ENCODE data around the gene CDH23.

Gene CDH23

DNA sequence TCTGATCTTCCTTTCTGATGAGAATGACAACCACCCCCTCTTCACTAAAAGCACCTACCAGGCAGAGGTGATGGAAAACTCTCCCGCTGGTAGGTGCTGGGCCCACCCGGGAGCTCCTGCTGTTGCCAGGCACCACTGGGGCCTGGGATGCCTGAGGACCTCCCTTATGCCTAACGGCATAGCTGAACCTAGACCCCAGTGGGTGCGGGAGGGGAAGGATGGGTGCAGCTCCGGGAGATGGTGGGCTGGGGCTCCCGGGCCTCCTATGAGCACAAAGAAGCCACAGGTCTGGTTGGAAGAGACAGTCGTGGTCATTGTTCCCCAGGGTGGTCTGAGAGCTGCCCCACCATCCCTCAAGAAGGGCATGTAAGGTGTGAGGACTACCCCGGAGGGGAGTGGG is 392.2 kb downstream of the CDH23 start:
- no peak for DNase-seq

DNA sequence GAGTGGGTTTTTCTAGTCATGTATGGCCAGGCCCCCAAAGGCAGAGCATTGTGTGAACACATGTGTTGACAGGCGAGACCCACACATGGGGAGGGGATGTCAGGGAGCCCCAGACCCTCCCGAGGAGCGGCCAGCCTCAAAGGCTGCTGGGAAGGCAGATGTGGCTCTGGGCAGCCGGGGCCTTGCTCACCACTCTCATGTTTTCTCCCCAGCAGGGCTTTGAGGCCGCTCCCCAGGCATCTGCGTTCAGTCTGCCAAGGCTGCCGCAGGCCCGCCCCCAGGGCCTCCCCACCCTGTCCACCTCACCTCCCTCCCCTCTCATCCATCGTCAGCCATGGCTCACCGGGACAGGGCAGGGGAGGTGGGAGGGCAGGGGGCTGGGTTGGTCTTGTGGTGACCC is 393.2 kb downstream of the CDH23 start:
- no peak for DNase-seq

DNA sequence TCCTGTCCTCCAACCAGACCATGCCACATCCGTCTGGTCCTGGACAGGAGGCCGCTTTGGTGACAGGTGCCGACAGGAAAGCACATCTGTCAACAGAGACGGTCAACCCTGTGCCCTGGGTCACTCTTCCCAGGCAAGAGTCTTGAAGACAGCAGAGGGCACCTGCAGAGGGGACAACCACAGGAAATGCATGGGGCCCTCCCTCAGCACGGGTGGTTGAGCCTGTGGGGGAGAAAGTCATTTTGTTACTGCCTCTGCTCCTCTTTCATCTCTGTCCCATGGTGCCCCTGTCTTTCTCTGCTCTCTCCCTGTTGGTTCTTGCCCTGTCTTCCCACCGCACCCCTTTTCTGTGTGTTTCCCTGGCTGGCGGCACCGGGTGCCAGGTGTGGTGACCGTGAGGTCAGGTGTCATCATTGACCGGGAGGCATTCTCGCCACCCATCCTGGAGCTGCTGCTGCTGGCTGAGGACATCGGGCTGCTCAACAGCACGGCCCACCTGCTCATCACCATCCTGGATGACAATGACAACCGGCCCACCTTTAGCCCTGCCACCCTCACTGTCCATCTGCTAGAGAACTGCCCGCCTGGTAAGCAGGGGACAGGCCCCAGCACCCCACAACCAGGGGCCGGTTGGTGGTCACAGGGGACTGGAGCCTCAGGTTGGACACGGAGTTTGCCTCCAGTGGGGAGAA is 394.2 kb downstream of the CDH23 start:
- DNase-seq: no peak

DNA sequence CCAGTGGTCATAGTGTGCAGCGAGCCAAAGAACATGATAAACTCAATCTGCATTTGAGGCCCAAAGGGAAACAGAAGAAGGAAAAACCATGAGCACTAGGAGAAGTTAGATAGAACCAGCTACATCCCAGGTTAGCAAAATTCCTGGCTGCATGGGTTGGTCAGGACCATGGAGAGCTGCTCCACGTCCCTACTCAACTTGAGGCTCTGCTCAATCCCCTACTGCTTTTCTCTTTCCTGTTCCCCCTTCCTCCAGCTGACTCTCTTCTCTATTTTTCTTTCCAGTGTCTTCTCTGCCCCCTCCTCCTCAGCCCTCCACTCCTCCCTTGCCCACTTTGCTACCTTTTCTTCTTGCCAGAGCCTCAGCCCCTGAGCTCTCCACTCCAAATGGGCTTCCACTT is 398.5 kb downstream of the CDH23 start:
- DNase-seq: no peak

DNA sequence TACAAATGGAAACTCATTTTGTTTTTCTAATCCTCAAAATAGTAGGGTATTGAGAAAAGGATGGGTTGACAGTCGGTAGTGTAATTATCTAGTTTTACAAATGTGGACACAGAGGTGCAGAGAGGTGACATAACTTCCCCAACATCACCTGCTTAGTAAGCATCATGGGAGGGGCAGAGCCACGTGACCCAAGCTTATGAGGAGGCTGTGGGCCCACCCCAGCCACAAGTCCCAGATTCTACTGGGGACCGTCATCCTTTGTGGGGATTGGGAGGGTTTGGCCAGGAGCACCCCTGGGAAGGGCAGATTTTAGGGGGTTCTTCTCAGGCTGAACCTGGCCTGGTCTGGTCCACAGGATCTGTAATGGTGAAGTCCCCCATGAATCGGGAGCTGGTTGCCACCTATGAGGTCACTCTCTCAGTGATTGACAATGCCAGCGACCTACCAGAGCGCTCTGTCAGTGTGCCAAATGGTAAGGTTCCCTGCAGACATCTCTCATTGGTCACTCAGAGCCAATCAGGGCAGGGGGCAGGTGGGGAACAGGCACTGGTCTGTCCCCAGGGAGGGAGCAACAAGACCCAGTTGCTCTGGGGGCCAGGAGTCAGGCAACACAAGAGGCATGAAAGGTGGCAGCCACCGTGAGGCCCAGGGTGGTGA is 400.2 kb downstream of the CDH23 start:
- DNase-seq: no peak

DNA sequence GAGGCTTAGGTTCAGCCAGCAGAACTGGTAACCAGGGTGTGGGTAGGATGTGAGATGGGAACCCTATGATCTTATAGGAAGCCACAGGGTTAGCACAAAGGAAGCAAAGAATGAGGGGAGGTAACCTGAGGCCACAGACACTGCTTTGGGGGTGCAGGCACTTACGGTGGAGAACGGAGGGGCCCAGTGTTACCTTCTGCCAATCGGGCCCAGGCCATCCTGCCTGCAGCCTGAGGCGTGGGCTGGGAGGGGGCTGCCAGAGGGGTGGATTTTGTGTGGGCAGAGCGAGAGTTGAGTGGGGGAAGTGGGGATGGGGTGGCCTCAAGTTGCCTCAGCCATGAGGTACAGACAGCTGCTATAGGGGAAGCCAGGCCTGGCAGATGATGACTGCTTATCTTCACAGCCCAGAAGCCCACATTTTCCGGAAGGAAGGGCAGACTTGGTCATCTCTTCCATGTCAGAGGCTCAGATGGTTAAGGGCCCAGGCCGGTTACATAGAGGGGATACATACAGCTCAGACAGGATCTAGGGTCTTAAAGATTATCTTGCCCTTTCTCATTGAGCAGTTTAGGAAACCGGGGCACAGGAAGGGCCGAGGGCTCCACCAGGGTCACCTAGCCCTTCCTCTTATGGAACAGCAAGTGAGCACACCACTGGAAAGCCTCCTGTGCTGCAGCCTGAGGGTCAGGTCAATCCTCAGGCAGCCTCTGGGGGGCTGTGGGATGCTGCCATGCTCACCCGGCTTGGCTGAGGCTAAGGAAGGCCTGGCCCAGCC is 401.0 kb downstream of the CDH23 start:
- no peak for DNase-seq

DNA sequence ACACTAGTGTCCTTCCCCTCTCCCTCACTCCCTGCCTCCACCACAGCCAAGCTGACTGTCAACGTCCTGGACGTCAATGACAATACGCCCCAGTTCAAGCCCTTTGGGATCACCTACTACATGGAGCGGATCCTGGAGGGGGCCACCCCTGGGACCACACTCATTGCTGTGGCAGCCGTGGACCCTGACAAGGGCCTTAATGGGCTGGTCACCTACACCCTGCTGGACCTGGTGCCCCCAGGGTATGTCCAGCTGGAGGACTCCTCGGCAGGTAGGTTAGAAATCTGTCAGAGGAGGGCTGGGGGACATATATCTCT is 401.5 kb downstream of the CDH23 start:
- no peak for DNase-seq

DNA sequence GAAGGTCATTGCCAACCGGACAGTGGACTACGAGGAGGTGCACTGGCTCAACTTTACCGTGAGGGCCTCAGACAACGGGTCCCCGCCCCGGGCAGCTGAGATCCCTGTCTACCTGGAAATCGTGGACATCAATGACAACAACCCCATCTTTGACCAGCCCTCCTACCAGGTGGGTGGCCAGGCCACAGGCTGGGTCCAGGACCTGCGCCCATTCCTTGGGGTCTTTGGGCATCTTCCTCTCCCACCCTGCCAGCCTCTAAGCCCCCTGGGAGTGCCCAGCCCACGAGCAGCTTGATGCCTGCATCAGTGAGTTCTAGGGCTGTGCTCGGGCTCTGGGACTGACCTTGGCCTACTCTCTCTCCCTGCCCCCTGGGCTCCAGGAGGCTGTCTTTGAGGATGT is 402.4 kb downstream of the CDH23 start:
- DNase-seq: no peak

DNA sequence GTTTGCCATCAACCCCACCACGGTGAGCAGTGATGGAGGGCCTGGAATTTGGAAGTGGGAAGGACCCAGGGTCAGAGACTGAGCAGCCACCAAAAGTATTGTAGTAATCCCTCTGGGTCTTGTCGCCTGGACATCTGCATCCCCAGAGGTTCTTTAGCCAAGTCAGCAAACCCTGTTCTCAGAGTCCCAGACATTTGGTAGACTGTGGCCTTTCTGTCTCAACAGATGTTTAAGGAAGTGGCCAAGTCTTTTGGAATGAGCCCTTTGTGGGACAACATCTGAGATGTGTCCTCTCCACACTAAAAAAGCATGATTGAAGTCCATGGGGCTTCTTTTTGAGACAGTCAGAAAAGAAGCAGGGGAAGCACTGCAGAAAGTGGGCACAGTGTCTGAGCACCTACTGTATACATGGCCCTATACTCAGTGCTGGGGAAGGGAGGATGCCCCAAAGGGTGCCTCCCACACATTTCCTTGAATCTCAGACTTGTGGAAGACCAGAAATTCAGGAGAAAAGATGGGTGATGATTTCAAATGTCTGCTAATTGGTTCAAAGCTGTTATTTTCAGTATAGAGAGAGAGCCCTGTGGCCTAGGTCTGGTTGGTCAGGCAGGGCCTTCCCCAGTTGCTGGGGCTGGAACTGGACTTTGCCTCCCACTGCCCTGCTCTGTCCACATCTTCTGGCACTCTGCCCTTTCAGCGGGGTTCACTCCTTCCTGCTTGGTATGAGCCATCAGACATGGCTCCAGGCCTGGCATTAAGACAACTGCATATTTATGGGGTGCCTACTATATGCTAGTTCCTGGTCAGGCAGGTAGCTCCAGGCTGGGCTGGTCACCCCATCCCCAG is 403.1 kb downstream of the CDH23 start:
- no peak for DNase-seq

DNA sequence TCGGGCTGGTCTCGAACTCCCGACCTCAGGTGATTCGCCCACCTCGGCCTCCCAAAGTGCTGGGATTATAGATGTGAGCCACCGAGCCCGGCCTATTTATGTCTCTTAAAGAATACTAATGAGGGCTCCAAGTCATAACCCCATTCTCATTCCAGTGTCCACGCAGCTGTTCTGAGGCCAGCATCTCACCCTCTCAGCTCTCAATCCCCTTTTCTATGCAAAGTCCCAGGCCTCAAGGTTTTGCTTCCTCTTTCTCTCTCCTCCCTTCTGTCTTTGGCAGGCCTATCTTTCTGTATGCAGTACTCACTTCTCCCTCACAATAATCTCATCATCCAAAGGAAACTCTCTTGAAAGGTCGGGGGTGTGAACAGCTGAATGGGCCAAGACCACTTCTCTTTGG is 404.6 kb downstream of the CDH23 start:
- no peak for DNase-seq

DNA sequence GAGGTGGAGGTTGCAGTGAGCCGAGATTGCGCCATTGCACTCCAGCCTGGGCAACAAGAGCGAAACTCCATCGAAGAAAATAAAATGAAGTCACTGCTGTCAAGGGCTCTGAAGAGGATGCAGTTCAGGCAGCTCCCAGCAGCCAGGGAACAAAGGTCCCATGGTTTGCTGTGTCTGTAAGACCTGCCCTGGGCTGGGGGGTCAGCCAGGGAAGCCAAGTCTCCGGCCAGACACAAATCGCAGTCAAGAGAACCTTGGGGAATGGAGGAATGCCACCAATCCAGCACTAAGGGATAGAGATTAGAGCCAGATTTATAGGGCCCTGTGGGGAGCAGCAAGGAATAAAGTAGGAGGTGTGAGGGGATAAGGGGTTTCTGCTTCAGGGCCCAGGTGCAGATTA is 405.5 kb downstream of the CDH23 start:
- no peak for DNase-seq

DNA sequence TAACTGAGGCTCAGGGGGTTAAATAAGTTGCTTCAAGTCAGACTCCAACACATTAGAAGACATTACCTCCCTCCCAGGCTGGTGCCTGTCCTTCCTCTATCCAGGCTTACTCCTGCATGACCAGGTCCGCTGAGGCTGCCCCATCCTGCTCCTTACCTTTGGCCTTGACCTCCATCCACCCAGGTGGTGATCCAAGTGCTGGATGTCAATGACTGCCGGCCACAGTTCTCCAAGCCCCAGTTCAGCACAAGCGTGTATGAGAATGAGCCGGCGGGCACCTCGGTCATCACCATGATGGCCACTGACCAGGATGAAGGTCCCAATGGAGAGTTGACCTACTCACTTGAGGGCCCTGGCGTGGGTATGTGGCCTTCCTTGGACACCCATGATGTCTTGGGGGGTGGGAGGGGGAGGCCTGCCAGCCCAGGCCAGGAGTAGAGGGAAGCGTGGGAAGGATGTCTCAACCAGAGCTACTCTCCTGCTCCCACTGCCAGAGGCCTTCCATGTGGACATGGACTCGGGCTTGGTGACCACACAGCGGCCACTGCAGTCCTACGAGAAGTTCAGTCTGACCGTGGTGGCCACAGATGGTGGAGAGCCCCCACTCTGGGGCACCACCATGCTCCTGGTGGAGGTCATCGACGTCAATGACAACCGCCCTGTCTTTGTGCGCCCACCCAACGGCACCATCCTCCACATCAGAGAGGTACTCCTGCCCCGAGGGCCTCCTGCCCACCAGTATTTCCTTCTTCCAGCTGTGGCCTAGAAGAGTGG is 406.2 kb downstream of the CDH23 start:
- no peak for DNase-seq

DNA sequence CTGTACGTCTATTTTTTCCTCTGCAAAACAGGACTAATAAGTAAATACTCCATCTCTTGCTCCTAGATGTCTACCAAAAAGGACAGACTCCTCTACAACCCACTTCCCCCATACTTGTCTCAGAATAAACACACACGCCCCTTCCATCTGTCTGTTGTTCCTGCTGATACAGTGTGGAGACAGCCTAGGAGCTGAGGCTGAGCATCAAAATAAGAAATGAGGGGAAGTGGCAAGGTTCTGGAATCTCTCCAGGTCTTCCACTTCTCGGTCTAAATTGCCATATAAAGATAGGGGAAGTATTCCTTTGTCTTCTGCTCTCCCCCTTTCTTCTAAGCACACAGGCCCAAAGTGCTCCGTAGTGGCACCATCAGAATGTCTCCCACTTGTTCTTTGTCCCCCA is 407.4 kb downstream of the CDH23 start:
- DNase-seq: no peak

DNA sequence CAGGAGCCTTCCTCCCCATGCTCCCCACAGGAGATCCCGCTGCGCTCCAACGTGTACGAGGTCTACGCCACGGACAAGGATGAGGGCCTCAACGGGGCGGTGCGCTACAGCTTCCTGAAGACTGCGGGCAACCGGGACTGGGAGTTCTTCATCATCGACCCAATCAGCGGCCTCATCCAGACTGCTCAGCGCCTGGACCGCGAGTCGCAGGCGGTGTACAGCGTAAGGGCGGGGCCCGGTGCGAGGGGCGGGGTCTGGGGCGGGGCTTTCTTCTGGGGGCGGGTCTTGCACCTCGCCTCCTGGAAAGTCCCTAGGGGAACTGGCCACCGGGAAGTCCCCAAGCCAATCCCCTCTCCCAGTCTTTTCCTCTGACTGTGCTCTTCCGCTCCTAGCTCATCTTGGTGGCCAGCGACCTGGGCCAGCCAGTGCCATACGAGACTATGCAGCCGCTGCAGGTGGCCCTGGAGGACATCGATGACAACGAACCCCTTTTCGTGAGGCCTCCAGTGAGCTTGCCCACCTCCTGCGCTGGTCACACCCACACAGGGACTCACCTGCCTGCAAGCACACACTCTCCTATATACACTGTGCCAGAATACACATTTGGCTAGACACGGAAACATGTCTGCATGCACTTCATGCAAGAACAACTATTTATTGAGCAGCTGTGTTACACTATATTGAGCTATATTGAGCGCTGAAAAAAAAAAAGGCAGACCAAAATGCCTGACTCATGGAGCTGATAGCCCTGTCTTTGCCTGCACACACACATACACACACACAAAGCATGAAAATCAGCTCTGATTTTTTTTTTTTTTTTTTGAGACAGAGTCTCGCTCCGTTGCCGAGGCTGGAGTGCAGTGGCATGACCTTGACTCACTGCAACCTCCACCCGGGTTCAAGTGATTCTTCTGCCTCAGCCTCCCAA is 409.3 kb downstream of the CDH23 start:
- peak; percentile 93 for DNase-seq

DNA sequence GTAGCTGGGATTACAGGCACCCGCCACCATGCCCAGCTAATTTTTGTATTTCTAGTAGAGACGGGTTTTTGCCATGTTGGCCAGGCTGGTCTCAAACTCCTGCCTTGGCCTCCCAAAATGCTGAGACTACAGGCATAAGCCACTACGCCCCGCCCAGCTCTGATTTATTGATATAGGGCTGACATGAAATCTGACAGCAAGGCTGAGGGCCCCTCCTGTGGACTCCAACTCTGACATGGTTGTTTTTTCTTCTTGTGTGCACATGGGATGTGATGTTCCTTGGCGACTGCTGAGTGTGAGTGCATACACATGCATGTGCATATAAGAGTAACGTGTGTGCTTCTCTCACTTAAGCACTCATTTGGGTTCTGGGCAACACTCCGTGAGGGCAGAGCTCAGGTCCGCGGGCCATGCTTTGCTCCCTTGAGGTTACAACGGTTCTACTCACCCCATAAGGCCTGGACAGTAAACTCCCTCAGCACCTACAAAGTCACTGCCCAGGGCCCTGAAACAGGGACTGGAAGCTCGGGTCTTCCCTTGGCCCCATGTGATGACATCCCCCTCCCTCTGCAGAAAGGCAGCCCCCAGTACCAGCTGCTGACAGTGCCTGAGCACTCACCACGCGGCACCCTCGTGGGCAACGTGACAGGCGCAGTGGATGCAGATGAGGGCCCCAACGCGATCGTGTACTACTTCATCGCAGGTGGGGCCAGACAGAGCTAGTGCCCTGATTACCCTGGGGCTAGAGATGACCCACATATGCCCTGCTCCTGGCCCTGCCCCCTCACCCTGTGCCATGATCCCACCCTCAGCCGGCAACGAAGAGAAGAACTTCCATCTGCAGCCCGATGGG is 410.2 kb downstream of the CDH23 start:
- no peak for DNase-seq

DNA sequence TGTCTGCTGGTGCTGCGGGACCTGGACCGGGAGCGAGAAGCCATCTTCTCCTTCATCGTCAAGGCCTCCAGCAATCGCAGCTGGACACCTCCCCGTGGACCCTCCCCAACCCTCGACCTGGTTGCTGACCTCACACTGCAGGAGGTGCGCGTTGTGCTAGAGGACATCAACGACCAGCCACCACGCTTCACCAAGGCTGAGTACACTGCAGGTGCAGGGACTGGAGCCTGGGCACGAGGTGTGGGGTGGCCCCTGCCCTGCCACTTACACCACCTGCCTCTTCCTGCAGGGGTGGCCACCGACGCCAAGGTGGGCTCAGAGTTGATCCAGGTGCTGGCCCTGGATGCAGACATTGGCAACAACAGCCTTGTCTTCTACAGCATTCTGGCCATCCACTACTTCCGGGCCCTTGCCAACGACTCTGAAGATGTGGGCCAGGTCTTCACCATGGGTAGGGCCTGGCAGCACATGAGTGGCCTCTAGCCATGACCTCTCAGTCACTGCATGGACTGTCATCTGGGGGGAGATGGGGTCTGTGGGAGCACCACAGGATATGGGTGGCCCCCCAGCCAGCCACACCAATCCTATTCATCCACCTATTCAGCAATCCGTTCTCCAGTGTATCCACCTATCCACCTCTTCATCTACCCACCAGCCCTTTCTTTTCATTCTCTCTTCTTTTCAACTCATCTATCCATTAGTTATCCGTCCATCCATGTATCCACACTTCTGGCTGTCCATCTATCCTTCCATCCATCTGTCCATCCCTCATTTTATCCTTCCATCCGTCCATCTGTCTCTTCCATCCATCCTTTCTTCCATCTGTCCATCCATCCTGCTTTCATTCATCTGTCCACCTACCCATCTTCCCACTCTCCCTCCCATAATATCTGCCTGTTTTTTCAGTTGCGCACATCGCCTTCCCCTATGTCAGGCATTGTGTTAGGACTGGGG is 411.1 kb downstream of the CDH23 start:
- DNase-seq: no peak

DNA sequence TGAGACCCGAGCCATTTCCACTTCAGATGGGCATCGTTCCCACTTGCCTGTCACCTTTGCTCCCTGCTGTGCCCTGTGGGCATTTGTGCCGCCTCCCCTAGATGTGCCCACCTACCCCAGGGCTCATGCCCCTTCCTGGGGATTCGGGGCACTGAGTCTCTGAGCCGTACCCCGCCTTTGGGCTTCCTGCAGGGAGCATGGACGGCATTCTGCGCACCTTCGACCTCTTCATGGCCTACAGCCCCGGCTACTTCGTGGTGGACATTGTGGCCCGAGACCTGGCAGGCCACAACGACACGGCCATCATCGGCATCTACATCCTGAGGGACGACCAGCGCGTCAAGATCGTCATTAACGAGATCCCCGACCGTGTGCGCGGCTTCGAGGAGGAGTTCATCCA is 412.9 kb downstream of the CDH23 start:
- no peak for DNase-seq

DNA sequence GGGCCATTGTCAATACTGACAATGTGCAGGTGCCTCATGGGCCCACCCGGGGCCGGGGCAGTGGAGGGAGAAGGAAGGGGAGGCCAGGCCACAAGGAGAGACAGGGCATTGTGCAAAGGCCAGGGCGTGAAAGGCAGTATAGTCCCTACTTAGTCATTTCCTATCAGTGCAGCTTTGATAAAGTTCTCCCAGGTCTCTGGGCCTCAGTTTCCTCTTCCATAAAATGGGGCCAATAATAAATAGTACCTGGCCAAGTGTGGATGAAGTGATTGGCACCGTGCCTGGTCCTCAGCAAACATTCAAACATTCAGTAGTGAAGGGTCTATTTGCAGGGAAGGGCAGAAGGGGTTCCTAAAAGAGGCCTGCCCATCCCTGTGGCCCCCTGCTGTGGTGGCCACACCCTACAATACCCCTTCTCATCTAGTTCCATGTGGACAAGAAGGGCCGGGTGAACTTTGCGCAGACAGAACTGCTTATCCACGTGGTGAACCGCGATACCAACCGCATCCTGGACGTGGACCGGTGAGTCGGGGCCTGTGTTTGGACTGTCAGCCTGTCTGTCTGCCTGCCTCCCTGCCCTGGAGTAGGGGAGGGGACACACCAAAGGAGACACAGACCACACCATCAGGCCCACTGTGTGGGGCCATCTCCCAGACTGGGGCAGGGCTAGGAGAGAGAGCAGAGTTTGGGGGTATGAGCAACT is 413.5 kb downstream of the CDH23 start:
- no peak for DNase-seq

DNA sequence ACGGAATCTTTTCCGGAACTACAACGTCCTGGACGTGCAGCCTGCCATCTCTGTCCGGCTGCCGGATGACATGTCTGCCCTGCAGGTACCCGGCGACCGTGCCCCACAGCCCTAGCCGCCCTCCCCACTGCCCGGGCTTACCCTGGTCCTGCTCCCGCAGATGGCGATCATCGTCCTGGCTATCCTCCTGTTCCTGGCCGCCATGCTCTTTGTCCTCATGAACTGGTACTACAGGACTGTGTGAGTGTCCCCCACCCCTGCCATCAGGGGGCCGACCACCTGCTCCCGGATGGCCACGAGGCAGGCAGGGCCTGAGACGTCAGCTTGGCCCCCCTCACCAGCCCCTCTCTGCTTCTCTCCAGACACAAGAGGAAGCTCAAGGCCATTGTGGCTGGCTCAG is 414.6 kb downstream of the CDH23 start:
- no peak for DNase-seq
